Nephron (organoid): Measurements from ENCODE around the gene LSM14B.
"Not testable (repeated sequence)": the region's sequence is repeated elsewhere in the genome, so short reads cannot be mapped to it uniquely, and the experiment has no call there.

ENCODE experiments used
- H3K27ac Mint-ChIP-seq, 3 experiments: 2 replicates each; pipeline ENCODE4 v1.8.0; 2020; ENCODE audit warnings: mixed read lengths in 3 of 3, mild to moderate bottlenecking in 2 of 3, moderate library complexity in 1 of 3
- H3K27me3 Mint-ChIP-seq: 2 replicates; pipeline ENCODE4 v1.8.0; 2021; ENCODE audit warnings: low read depth, mild to moderate bottlenecking, moderate library complexity, mixed read lengths
- H3K36me3 Mint-ChIP-seq: 2 replicates; pipeline ENCODE4 v1.8.0; 2020; ENCODE audit warnings: low read depth, mixed read lengths
- H3K4me1 Mint-ChIP-seq: 2 replicates; pipeline ENCODE4 v1.8.0; 2020; ENCODE audit warnings: mixed read lengths
- H3K4me3 Mint-ChIP-seq, 3 experiments: 2 replicates each; pipeline ENCODE4 v1.8.0; 2020; ENCODE audit warnings: mild to moderate bottlenecking in 3 of 3, mixed read lengths in 3 of 3, moderate library complexity in 2 of 3
- H3K9me3 Mint-ChIP-seq: 2 replicates; pipeline ENCODE4 v1.8.0; 2020; ENCODE audit warnings: mixed read lengths
- CTCF ChIP-seq, 3 experiments: fragments of 200-600 bp; sonication (generic); IDR thresholded peaks; one replicate each; pipeline ENCODE4 v1.5.0; 2021; ENCODE audit warnings: antibody characterized with exemption in 3 of 3; ENCODE audit not compliant: unreplicated experiment in 3 of 3

The LSM14B gene

GRCh38 chr20:62104791-62105345 is 17.4 kb upstream of the LSM14B start:
- Mint-ChIP-seq H3K4me1 (peaks cover 4% of the 10 kb centered on the region), H3K36me3 (peaks cover 9% of the 10 kb centered on the region), H3K4me3 (no peak overlapping the region), H3K27me3 (peaks cover 18% of the 10 kb centered on the region), H3K9me3 (peaks cover 30% of the 10 kb centered on the region), H3K27ac (peak overlapping the region in 1 of 3 experiments; percentile 63)
- TF ChIP-seq CTCF (IDR thresholded peaks at IDR 0.05; ENCODE audit: unreplicated experiment in 3 of 3) = no peak

- H3K9me3 Mint-ChIP-seq = peaks cover 35% of the 10 kb centered on the region
- H3K4me1 Mint-ChIP-seq = peaks cover 4% of the 10 kb centered on the region
- H3K27ac Mint-ChIP-seq = no peak overlapping the region
- peaks cover 22% of the 10 kb centered on the region for H3K27me3 Mint-ChIP-seq
- no peak for TF ChIP-seq CTCF (IDR thresholded peaks at IDR 0.05; ENCODE audit: unreplicated experiment in 3 of 3)
- peaks cover 12% of the 10 kb centered on the region for H3K36me3 Mint-ChIP-seq
- H3K4me3 Mint-ChIP-seq = no peak overlapping the region
Measured at GRCh38 chr20:62105592-62105991, 16.7 kb upstream of the LSM14B start.

DNA sequence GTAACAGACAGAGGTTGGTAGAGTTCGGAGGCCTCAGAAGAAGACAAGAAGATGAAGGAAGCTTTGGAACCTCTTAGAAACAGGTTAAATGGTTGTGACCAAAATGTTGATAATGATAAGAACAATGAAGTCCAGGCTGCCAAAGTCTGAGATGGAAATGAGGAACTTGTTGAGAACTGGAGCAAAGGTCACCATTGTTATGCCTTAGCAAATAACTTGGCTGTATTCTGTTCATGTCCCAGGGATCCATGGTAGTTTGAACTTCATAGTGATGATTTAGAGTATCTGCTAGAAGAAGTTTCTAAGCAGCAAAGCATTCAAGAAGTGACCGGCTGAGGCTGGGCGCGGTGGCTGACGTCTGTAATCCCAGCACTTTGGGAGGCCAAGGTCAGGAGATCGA is 11.1 kb upstream of the LSM14B start:
- Mint-ChIP-seq H3K36me3 (peaks cover 12% of the 10 kb centered on the region), H3K27ac (no peak overlapping the region), H3K9me3 (peaks cover 27% of the 10 kb centered on the region), H3K4me3 (no peak overlapping the region), H3K4me1 (no peaks in the 10 kb centered on the region), H3K27me3 (peaks cover 31% of the 10 kb centered on the region)
- no peak for TF ChIP-seq CTCF (IDR thresholded peaks at IDR 0.05; ENCODE audit: unreplicated experiment in 3 of 3)

GRCh38 chr20:62112368-62112767 is 9.9 kb upstream of the LSM14B start:
- H3K4me3 Mint-ChIP-seq = no peak overlapping the region

GRCh38 chr20:62114894-62115293 is 7.4 kb upstream of the LSM14B start:
- Mint-ChIP-seq H3K4me3 (no peak overlapping the region), H3K36me3 (peaks cover 3% of the 10 kb centered on the region), H3K4me1 (peaks cover 5% of the 10 kb centered on the region), H3K27ac (no peak overlapping the region), H3K9me3 (peaks cover 7% of the 10 kb centered on the region), H3K27me3 (peaks cover 46% of the 10 kb centered on the region)
- no peak for TF ChIP-seq CTCF (IDR thresholded peaks at IDR 0.05; ENCODE audit: unreplicated experiment in 3 of 3)

More at GRCh38 chr20:62112368-62112767, 9.9 kb upstream of the LSM14B start:
- peaks cover 12% of the 10 kb centered on the region for H3K36me3 Mint-ChIP-seq
- no peak for TF ChIP-seq CTCF (IDR thresholded peaks at IDR 0.05; ENCODE audit: unreplicated experiment in 3 of 3)
- H3K27ac Mint-ChIP-seq = no peak overlapping the region
- peaks cover 42% of the 10 kb centered on the region for H3K27me3 Mint-ChIP-seq
- peaks cover 27% of the 10 kb centered on the region for H3K9me3 Mint-ChIP-seq
- H3K4me1 Mint-ChIP-seq = no peaks in the 10 kb centered on the region

DNA sequence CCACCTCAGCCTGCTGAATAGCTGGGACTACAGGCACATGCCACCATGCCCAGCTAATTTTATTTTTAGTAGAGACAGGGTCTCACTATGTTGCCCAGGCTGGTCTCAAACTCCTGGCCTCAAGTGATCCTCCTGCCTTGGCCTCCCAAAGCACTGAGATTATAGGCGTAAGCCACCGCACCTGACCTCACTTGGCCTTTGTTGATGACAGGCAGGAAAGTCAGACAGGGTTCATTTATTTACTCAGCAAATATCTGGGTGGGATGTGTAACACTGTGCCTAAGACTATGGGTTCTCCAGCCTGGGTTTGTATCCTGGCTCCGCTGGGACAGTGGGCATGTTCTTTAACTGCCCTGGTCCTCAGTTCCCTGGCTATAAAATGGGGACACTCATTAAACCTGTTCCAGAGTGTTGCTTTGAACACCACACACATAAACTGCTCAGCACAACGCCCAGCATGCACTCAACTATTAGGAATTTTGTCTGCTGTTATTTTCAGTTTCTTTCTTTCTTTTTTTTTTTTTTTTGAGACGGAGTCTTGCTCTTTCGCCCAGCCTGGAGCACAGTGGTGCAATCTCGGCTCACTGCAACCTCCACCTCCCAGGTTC is 6.4 kb upstream of the LSM14B start:
- not testable (repeated sequence) for H3K27ac Mint-ChIP-seq, H3K36me3 Mint-ChIP-seq, H3K9me3 Mint-ChIP-seq, H3K4me3 Mint-ChIP-seq
- H3K4me1 Mint-ChIP-seq = peaks cover 11% of the 10 kb centered on the region
- peaks cover 43% of the 10 kb centered on the region for H3K27me3 Mint-ChIP-seq
